Measurements from ENCODE around the gene FAM25G.
"Not testable (repeated sequence)": the region's sequence is repeated elsewhere in the genome, so short reads cannot be mapped to it uniquely, and the experiment has no call there.

DNA sequence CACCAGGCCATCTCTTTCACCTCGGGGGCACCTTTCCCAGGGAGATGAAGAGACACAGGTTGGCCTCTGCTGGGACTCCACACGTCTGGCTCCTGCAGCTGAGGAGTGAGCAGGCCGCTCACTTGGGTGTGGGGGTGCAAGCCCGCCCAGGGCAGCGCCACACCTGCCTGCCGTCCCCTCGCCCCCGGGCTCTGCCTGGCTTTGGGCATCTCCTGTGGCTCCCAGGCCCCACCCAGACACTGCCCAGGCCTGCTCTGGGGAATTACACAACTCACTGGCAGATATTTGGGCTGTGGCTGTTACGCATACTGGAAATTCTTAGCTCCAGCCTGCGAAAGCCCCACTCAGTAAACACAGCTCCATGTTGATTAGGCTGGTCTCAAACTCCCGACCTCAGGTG, 7.6 kb downstream of the FAM25G start, which contains the start of gene ANXA8:
- TF ChIP-seq, protein P1, sequence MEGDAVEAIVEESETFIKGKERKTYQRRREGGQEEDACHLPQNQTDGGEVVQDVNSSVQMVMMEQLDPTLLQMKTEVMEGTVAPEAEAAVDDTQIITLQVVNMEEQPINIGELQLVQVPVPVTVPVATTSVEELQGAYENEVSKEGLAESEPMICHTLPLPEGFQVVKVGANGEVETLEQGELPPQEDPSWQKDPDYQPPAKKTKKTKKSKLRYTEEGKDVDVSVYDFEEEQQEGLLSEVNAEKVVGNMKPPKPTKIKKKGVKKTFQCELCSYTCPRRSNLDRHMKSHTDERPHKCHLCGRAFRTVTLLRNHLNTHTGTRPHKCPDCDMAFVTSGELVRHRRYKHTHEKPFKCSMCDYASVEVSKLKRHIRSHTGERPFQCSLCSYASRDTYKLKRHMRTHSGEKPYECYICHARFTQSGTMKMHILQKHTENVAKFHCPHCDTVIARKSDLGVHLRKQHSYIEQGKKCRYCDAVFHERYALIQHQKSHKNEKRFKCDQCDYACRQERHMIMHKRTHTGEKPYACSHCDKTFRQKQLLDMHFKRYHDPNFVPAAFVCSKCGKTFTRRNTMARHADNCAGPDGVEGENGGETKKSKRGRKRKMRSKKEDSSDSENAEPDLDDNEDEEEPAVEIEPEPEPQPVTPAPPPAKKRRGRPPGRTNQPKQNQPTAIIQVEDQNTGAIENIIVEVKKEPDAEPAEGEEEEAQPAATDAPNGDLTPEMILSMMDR (tag by site-specific recombination; IDR thresholded peaks at IDR 0.05), result not testable (repeated sequence)
- TF ChIP-seq, protein P2, sequence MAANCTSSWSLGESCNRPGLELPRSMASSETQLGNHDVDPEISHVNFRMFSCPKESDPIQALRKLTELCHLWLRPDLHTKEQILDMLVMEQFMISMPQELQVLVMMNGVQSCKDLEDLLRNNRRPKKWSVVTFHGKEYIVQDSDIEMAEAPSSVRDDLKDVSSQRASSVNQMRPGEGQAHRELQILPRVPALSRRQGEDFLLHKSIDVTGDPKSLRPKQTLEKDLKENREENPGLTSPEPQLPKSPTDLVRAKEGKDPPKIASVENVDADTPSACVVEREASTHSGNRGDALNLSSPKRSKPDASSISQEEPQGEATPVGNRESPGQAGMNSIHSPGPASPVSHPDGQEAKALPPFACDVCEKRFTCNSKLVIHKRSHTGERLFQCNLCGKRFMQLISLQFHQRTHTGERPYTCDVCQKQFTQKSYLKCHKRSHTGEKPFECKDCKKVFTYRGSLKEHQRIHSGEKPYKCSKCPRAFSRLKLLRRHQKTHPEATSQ (tag by site-specific recombination; IDR thresholded peaks at IDR 0.05), result not testable (repeated sequence)
